ENCODE data around the gene VMP1. TPM values are rescaled to one million over a fixed set of nuclear protein-coding genes. Genes with fewer than 3 reads are reported as not detected.
A peak's percentile ranks its signal among the peaks of the same experiment; 100 is the strongest.

The VMP1 gene
- total and polyA plus RNA-seq, 2 experiments from 2014 or later, result 134 to 216 TPM

DNA sequence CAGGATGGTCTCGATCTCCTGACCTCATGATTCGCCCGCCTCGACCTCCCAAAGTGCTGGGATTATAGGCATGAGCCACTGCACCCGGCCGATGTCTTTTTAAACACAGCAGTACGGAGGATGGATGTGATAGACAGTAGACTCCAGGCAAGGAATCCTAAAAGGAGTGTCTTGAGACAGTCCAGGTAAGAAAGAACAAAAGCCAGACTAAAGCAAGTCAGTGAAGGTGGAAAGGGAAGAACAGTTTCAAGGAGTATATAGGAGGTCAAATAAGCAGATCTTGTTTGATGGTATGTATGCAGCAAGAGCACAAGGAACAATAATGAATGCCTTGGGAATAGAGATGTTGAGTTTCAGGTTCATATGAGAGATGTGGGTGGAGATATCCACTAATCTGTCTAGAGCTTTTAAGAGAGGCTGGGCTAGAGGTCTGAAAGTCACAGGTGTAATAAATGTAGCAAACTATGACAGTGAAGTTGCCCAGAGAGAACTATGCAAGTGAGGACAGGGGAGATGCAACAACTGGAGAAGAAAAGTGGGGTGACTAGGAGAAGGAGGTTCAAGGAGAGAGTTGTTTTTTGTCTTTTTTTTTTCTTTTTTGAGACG lies 180.8 kb downstream of the VMP1 start:
- H3F3A ChIP-seq (ENCODE audit: insufficient read depth), result peaks cover 4% of the 10 kb centered on the region; the same call in 1 of the 2 replicates
- peaks cover 22% of the 10 kb centered on the region for H3K79me2 ChIP-seq (ENCODE audit: insufficient read depth)
- no peak overlapping the region for H3K4me3 ChIP-seq
- DNase-seq, result no peak
- no peaks in the 10 kb centered on the region for H3K36me3 ChIP-seq (ENCODE audit: low read depth)
- in situ Hi-C loops (cut with MboI), result no loop called here
- no peak overlapping the region for H3K4me2 ChIP-seq (ENCODE audit: unreplicated experiment)
- H3K4me1 ChIP-seq (ENCODE audit: insufficient read depth), result peaks cover 8% of the 10 kb centered on the region; the same call in 1 of the 2 replicates
- no peak overlapping the region for H3K9ac ChIP-seq
- 95 to 97% methylated on average over 8 of the region's 8 CpGs for WGBS, 2 experiments (ENCODE audit: low coverage in 1 of 2, low lambda C conversion rate in 2 of 2, missing lambda C conversion rate in 2 of 2)
- H2AFZ ChIP-seq, result no peak overlapping the region
- H3K9me2 ChIP-seq (ENCODE audit: insufficient read depth), result no peaks in the 10 kb centered on the region
- no peaks in the 10 kb centered on the region for H3K27me3 ChIP-seq (replicated peaks; ENCODE audit: insufficient read depth)
- H4K20me1 ChIP-seq (ENCODE audit: insufficient read depth), result no peaks in the 10 kb centered on the region
- H3K9me3 ChIP-seq (ENCODE audit: low read depth), result no peaks in the 10 kb centered on the region
- TF ChIP-seq EZH2 (IDR thresholded peaks at IDR 0.05; ENCODE audit: insufficient read depth, poor library complexity, severe bottlenecking), result no peak
- TF ChIP-seq EZH2phosphoT487 (IDR thresholded peaks at IDR 0.05; ENCODE audit: insufficient read depth, low read depth), result no peak
- H3K27ac ChIP-seq, result no peak overlapping the region

GRCh38 chr17:59890720-59891119 lies 183.3 kb downstream of the VMP1 start:
- peak; percentile 67 for DNase-seq
- no peak for TF ChIP-seq EZH2phosphoT487 (IDR thresholded peaks at IDR 0.05; ENCODE audit: insufficient read depth, low read depth)
- no peak for TF ChIP-seq EZH2 (IDR thresholded peaks at IDR 0.05; ENCODE audit: insufficient read depth, poor library complexity, severe bottlenecking)
- in situ Hi-C loops (cut with MboI), result no loop called here
- no peak overlapping the region for H3K4me3 ChIP-seq
- WGBS, 2 experiments (ENCODE audit: low coverage in 1 of 2, low lambda C conversion rate in 2 of 2, missing lambda C conversion rate in 2 of 2), result 97% methylated on average over 2 of the region's 2 CpGs
- H3K4me2 ChIP-seq (ENCODE audit: unreplicated experiment), result no peak overlapping the region
- H3K79me2 ChIP-seq (ENCODE audit: insufficient read depth), result peaks cover 46% of the 10 kb centered on the region
- peaks cover 17% of the 10 kb centered on the region for H3K4me1 ChIP-seq (ENCODE audit: insufficient read depth)
- H3K27ac ChIP-seq, result no peak overlapping the region
- H2AFZ ChIP-seq, result no peak overlapping the region
- H3F3A ChIP-seq (ENCODE audit: insufficient read depth), result peaks cover 4% of the 10 kb centered on the region; the same call in 1 of the 2 replicates
- H3K27me3 ChIP-seq (replicated peaks; ENCODE audit: insufficient read depth), result no peaks in the 10 kb centered on the region
- no peaks in the 10 kb centered on the region for H4K20me1 ChIP-seq (ENCODE audit: insufficient read depth)
- H3K9me3 ChIP-seq (ENCODE audit: low read depth), result no peaks in the 10 kb centered on the region
- no peaks in the 10 kb centered on the region for H3K9me2 ChIP-seq (ENCODE audit: insufficient read depth)
- no peak overlapping the region for H3K9ac ChIP-seq
- no peaks in the 10 kb centered on the region for H3K36me3 ChIP-seq (ENCODE audit: low read depth)

MicroRNAs within 50 kb of the gene (microRNA counts, 767-probe panel; counts per million panel counts)
- 9,157 counts per million, percentile 98 among the panel's probes with 10 or more counts for microRNA hsa-miR-21-5p

Small RNA genes within 50 kb of the gene (microRNA-seq; reads per million reads assigned to microRNA genes)
- 121,157 reads per million, percentile 99 among the genes with 10 or more reads in this experiment for gene MIR21 (ENCODE audit: borderline number of aligned reads)

Small RNA genes within 50 kb of the gene (small RNA-seq; reads per million reads assigned to genes)
- gene AC040904.1 (ENCODE audit: low read depth, low replicate concordance) (not detected), gene RNU6-450P (ENCODE audit: low read depth, low replicate concordance) (not detected)

Other genes starting within 250 kb of the VMP1 start
- gene DHX40, start 142.0 kb upstream of the VMP1 start, total RNA-seq (2014; rRNA removed; shearing (Covaris generic)), result 68.5 and 76.1 TPM in 2 replicates
- 17.9 and 18.9 TPM in 2 replicates for gene DHX40, start 142.0 kb upstream of the VMP1 start, polyA plus RNA-seq (2016; fragmentation: Nextera tagmentation; extraction: Ambion mirVana)
- 343 and 439 TPM in 2 replicates for gene CLTC, start 87.8 kb upstream of the VMP1 start, total RNA-seq (2014; rRNA removed; shearing (Covaris generic))
- 162 and 169 TPM in 2 replicates for gene CLTC, start 87.8 kb upstream of the VMP1 start, polyA plus RNA-seq (2016; fragmentation: Nextera tagmentation; extraction: Ambion mirVana)
- 18.2 and 19.1 TPM in 2 replicates for gene PTRH2, start 224 bp upstream of the VMP1 start, total RNA-seq (2014; rRNA removed; shearing (Covaris generic))
- gene PTRH2, start 224 bp upstream of the VMP1 start, polyA plus RNA-seq (2016; fragmentation: Nextera tagmentation; extraction: Ambion mirVana), result 33.7 and 34.4 TPM in 2 replicates
- 3.8 and 6.3 TPM in 2 replicates for gene TUBD1, start 185.3 kb downstream of the VMP1 start, total RNA-seq (2014; rRNA removed; shearing (Covaris generic))
- 4.3 TPM in 2 replicates for gene TUBD1, start 185.3 kb downstream of the VMP1 start, polyA plus RNA-seq (2016; fragmentation: Nextera tagmentation; extraction: Ambion mirVana)
- 23.3 and 33.6 TPM in 2 replicates for gene RPS6KB1, start 185.5 kb downstream of the VMP1 start, total RNA-seq (2014; rRNA removed; shearing (Covaris generic))
- 28.6 and 31.4 TPM in 2 replicates for gene RPS6KB1, start 185.5 kb downstream of the VMP1 start, polyA plus RNA-seq (2016; fragmentation: Nextera tagmentation; extraction: Ambion mirVana)